Amygdala (tissue), 56 donors: ENCODE measurements around the gene NOVA1.

Source experiments
- DNase-seq, 56 donors: peaks; one replicate each; lab custom pipeline; 2025; lab: John Stamatoyannopoulos, UW

NOVA1 gene

DNA sequence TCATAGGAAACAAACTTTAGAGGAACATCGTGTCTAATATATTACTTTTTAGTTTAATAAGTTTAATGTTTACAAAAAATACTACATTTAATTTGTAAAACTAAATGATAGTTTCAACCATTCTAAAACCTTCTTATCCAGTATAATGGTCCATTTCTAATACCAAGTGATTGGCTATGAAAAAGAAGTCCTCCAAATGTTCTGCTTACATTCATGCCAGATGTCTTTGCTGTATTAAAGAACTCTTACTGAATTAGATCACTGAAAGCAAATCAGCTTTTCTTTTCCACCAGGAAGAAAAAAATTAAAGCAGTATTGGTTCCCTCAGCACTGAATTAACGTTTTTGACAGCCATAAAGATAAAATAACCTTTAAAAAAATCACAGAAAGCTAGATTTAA is 3.7 kb downstream of the NOVA1 start:
- DNase-seq, result no peak

GRCh38 chr14:26593357-26593756 is 4.5 kb downstream of the NOVA1 start:
- DNase-seq, result no peak

- no peak for DNase-seq
Observed at GRCh38 chr14:26589925-26590324, 7.9 kb downstream of the NOVA1 start.

DNA sequence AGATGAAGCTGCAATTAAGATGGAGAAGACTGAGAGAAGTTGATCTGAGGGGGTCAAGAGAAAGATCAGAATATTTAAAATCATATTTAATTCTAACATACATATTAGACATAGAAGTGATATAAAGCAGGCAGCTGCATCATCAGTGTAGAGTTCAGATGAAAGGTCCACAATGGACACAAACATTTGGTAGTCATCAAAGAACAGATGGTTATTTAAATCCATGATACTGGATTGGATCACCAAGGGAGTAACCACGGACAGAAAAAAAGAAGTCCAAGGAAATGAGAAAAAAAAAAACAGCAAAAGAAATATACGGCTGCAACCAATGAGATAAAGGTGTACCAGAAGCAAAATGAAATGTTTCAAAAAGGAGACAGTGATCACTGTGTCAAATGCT is 20.1 kb downstream of the NOVA1 start:
- no peak for DNase-seq

- no peak for DNase-seq
Observed at GRCh38 chr14:26554069-26554772, 43.6 kb downstream of the NOVA1 start.

DNA sequence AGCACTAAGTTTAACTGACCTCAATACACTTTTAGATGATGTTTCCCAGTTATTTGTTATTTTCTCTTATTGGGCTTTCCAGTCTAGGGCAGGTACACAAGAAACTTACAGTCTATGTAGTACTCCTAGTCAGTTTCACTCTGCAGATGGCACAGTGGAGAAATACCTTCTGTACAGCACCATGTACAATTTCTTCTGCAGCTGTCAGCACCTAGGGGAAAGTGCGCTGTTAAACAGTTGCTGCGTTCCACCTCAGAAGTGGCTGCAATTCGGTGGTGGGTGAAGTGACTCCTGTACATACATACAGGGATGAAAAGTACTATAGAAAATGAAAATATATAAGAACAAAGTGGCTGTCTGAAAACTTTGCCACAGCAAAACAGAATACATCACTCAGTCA is 48.3 kb downstream of the NOVA1 start:
- no peak for DNase-seq

DNA sequence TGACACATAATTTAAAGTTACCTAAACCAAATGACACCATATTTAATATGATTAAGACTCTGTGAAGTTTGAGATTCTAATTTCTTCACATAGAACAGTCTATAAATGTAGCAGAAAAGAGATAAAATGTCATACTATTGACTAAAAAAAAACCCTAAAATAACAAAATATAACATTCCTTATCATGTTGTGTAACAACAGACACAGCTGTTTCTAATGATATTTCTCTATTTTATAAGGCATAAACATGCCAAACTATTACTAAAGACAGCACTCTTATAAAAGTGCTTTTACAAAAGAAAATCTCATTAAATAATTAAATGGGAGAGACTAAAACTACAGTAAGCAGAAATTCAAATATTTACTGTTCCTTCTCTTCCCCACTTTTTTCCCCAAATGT is 49.4 kb downstream of the NOVA1 start:
- no peak for DNase-seq

DNA sequence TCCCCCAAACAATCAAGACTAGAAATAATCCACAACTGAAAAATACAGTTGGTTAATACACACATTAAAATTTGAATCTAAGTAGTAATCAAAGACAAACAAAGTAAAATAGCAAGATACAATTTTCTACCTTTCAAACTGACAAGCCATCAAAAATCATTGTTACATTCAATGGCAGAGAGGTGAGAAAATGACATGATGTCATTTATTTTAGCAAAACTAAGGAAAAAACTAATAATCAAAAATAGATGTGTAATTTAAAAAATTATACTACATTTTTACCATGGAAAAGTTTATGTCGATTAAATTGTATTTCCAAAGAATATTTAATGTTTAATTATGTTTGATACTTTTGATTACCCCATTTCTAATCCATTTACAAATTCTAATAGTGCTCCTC is 59.7 kb downstream of the NOVA1 start:
- DNase-seq, result no peak

GRCh38 chr14:26531894-26532293 is 65.9 kb downstream of the NOVA1 start:
- DNase-seq, result no peak

DNA sequence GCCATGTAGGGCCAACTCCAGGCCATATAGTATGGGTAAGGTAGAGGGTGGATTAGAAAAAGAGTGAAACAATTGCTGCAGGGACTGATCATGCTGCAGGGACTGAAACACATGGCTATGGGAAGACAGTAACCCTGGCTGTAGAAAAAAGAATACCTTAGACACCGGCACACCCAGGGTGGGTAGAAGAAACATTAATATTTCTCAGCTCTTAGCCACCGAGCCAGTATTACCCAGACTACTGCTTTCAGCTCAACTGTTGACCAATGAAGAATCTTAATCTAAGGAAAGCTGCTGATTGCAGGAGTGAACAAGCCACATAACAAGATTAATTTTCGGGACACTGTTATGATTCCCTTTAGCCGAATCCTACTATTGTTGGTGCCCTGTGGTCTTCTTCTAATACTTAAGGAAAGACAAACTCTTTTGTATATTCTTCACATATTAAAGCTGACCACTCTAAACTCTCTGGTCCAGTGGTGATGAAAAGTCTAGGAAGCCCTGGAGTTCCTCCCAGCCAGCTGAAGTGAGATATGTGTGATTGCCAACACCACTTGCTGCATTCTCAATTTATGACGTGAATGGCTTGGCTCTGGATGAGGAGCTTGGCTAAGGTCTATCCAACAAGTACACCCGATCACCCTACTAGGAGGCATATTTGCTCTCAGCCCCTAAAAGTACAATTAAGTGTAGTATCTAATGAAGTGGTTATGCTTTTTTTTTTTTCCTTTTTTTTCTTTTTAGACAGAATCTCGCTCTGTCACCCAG is 69.2 kb downstream of the NOVA1 start:
- DNase-seq, result no peak

DNA sequence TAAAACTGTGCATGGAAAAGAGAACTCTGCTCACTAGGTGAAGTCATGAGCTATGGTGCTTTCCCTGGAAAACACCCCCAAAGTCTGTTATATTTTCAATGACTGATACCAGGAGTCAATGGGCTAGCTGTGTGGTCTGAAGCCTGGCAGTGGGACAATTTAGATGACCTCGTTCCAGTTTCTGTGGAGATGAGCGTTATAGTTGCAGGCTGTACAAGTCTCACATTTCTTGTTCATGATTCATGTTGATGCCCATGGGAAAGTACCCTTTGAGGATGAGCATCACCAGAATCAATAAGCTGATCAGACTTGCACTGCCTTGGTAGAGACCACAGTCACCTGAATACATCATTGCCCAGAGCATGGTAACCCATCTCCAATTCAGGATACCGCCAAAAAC is 70.7 kb downstream of the NOVA1 start:
- no peak for DNase-seq

DNA sequence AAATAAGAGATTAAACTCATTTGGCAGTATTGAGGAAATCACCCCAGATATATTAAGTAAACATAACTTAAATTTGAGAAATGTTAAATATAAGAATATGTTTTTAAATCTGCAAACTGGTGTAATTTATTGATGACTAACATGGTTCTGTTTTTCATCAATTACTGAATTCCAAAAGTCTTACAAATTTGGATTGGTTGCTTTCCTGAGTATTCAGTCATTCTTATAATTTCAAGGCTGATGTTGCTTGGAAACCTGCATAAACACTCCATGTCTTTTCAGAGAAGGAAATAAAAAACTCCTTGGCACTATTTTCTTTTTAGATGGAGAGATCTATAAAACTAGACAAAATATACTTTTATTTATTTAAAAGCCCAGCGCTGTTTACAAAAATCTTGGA is 71.7 kb downstream of the NOVA1 start:
- DNase-seq, result no peak

- no peak for DNase-seq
Observed at GRCh38 chr14:26525085-26525484, 72.7 kb downstream of the NOVA1 start.

- no peak for DNase-seq
Observed at GRCh38 chr14:26522967-26523366, 74.9 kb downstream of the NOVA1 start.

DNA sequence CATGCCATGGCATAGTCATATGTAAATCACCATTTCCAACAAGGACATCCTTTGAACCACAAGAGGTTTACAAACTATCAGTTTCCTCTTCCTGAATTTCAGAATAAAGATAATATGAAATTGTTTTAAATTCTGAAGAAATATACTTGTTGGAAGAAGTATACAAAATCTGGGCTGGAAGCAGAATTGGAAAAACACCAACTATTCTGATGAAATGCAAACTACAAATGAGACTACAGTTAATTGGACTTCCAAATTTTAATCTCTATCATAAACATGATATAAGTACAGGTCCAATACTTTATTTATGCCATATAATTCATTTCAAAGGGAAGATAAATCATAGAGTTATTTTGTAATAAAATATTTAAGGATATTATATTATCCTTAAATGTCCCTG is 80.1 kb downstream of the NOVA1 start:
- DNase-seq, result no peak

DNA sequence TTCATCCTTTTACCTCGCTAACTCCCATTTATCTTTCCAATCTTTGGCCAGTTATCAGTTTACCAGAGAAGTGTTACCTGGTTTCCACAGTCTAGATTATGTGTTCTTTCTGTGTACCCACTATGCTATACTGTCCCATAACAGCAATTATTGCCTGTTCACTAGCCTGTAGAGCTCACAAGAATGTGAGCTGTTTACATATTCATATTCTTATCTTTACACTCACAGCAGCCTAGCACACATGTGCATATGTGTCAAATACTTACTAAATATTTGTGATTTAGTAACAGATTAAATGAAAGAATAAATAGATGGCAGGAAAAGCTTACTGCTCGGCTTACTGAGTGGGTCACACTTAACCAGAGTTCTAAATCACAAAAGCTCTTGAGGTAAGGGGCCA is 97.8 kb downstream of the NOVA1 start:
- DNase-seq, result no peak

GRCh38 chr14:26499546-26499945 is 98.3 kb downstream of the NOVA1 start:
- no peak for DNase-seq

GRCh38 chr14:26486922-26487321 is 110.9 kb downstream of the NOVA1 start:
- no peak for DNase-seq

DNA sequence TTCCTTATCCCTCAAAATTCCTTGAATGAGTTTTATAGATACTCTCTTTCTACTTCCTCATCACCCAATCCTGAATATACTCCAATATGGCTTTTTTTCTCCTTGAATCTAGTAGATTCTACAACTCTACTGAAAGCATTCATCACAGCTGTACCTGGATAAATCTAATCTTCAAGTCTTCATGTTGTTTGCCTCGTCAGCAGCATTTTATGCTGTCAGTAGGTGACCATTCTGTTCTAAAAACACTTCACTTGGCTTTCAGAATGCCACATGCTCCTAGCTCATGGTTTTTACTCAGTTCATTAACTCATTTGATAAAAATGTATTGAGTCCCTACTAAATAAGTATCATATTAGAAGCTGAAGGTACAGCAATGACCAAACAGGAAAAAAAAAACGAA is 113.3 kb downstream of the NOVA1 start:
- no peak for DNase-seq

DNA sequence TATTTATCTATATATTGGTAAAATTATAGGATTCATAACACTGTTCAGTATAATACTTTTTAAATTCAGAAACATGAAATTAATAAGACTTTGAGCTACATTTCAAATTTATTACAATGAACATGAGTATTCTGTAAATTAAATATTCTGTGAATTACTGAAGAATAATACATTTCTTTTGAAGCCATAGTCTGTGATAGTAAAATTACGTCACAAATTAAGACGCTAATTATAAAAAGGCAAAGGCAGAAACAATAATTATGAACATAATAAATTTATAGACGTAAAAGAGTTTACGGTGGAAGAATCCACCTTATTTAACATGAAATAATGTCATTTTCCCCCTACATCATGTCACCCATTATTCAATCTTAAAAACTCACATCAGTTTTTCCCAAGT is 118.9 kb downstream of the NOVA1 start:
- no peak for DNase-seq

- no peak for DNase-seq
Observed at GRCh38 chr14:26466862-26467261, 131.0 kb downstream of the NOVA1 start.

- no peak for DNase-seq
Observed at GRCh38 chr14:26463136-26463535, 134.7 kb downstream of the NOVA1 start.
